GM21825 (cell line): ENCODE data around the gene EMSY.

Experiments
- ATAC-seq: cut with Tn5 transposase; IDR thresholded peaks from one replicate; pipeline ENCODE4 v1.9.1; 2021; ENCODE audit warnings: mild to moderate bottlenecking, moderate library complexity; ENCODE audit not compliant: unreplicated experiment

The EMSY gene

DNA sequence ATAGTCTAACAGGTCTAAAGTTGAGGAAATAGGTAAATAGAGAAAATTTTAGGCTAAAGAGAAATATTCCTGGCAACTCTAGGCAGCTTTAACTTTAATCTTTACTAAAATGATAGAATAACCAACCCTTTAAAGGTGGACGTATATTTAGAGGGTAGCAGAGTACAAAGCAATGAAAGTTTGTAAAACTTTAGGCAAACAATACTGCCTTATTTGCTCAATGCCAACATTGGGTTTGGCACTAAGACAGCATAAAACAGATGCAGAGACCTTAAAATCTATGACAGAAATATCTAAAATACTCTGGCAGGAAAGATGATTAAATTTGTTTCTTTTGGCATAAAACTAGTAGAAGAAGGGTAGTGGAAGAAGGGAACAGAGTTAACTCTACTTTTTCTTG, 70.7 kb downstream of the EMSY start:
- no peak for ATAC-seq

DNA sequence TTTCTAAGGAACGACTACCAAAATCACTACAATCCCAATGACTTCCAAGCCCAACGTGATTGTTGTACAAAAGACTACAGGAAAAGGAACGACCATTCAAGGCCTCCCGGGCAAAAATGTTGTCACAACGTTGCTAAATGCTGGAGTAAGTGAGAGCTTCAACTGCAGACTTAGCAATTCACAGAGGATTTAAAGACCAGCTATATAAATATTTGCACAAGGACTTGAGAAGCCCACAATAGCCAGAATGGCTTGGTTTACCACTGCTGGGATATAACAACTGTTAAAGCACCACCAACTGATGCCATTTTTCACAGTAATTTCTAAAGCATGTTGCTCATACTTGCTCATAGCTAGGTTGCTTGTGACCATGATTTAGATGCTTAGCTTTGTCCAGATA, 78.3 kb downstream of the EMSY start:
- no peak for ATAC-seq

DNA sequence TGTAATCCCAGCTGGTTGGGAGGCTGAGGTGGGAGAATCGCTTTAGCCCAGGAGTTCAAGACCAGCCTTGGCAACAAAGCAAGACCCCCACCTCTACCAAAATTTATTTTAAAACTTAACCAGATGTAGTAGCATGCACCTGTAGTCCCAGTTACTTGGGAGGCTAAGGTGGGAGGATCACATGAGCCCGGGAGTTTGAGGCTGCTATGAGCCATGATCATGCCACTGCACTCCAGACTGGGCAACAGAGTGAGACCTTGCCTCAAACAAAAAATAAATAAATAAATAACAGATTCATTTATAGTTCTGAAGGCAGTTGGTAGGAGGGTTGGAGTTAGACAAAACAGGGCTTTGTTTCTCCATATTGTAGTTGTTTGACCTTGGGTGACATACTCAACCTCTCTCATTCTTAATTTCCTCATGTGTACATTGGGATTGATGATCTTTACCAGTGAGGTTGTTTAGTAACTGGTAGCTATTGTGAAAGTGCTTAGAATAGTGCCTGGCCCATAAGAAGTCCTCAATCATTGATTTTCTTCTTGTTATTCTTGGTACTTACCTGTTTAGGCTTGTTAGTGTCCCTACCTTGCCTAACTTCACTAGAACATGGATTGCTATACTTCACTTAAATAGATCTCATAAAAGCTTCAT, 79.1 kb downstream of the EMSY start:
- no peak for ATAC-seq

DNA sequence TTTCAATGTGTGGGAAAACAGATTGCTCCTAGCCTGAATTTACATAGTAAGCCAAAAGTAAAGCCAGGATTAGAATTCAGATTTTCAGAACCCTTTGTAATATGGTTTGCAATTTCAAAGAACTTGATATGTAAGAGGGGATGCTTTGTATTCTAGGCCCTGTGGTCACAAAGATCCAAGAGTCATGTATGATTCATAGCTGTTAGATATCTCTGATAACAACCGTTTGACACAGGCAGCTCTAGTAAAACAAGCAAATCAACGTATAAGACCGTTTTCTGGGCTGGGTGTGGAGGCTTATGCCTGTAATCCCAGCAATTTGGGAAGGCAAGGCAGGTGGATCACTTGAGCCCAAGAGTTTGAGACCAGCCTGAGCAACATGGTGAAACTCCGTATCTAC, 79.6 kb downstream of the EMSY start:
- no peak for ATAC-seq

DNA sequence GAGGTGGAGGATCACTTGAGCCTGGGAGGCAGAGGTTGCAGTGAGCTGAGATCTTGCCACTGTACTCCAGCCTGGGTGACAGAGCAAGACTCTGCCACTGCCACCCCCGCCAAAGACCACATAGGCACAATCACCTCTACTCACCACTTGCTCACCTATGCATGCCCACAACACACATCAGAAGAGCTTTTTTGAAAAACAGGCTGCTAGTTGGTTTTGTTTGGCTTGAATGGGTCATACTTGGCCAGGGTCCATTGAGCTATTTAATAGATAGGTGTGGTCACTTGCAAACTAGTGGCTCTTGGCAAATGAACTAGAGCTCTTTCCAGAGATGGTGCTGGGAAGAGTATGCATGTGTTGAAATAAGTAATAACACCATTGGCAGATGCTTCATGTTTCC, 80.1 kb downstream of the EMSY start:
- no peak for ATAC-seq

DNA sequence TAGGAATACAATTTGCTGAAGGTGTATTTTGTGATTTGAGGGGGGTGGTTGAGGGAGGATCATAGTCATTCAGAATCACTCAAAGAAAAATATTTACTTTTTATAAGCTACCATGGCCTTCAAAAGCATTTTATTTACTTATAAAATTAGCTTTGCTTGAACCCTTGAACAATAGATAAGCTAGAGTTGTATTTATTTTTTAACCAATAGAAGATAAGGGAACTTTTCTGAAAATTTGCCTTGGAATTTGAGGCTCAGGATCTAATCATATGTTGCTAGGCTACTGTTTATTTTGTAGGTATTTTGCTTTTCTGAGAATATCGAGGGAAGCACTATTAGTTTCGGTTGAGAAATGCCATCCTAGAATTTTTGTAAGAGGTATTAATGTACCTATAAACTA, 82.1 kb downstream of the EMSY start:
- no peak for ATAC-seq

DNA sequence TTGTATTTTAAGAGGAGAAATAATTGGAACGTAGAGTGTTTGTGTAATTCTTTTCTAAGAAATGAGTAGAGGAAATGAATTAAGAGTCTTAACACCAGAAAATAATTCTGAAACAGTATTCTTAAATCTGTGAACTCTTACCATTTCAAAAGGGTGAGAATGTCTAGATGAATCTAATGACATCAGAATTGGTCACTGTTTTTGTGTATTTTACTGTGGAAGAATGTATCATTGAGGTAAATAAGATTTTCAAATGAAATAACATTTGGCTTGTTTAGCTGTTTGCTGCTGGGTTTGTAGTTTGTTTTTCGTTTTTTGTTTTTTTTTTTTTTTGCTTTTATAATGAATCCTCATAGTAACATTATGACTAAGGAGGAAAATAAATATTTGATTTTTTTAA, 97.6 kb downstream of the EMSY start:
- no peak for ATAC-seq

DNA sequence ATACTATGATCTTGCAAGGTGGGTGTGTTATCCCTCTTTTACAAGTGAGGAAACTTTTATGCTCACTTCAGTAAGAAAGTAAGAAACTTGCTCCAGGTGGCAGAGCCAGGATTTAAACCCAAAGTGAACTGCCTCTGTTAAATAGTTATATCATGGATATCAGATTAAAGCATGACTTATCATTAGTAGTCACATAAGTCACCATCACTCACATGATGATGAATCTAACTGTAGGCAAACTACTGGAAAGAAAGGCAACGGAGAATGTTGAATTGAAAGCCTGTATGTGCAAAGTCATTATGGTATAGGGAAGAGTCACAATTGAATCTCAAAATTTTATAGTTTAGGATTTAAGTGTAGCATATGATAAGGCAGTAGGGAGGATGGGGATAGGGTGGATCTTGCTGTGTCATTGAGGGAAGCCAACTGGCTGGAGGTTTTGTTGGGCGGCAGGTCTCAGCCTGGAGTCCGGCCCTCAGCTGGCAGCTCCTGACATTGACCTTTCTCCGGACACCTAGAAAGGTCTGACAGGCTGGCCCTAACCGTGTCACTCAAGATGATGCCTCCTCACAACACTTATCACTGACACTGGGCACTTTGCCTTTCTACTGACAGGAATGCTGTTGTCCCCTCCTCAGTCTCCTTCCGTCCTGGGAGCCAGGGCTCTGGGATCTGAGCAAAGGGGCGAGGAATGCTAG, 98.3 kb downstream of the EMSY start:
- no peak for ATAC-seq

DNA sequence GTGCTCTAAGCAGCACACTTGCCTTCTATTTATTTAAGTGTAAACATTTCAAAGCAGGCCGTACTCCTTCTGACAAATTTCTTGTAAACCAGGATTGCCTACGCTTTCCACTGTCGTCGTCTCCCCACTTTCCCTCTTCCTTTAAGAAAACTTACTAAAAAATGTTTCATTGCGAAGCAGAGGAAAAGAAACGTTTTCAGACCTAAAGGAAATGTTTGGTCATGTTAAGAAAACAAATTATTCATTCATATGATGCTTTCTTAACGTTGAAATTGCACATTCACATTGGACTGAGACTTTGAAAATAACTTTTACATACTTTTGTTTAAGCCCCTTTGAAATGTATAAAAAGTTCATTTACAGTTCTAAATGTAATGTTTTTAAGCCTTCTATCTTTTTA, 106.0 kb downstream of the EMSY start:
- no peak for ATAC-seq

DNA sequence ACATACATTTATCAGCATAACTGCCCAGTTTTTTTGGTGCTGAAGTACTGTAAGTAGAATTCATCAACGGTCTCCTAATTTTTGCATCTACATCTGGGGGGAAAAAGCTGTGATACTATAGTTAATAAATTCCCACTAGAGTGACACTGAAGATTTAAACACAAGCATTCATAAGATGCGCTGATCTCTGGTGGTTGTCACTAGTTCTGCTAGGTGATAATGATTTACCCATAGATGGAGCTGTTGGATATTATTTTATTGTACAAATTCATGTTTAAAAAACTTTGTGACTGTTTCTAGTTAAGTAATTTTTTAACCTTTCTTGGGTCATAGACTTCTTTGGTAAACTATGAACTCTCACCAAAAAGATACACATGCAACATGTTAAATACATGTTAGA, 106.6 kb downstream of the EMSY start:
- ATAC-seq, result no peak

DNA sequence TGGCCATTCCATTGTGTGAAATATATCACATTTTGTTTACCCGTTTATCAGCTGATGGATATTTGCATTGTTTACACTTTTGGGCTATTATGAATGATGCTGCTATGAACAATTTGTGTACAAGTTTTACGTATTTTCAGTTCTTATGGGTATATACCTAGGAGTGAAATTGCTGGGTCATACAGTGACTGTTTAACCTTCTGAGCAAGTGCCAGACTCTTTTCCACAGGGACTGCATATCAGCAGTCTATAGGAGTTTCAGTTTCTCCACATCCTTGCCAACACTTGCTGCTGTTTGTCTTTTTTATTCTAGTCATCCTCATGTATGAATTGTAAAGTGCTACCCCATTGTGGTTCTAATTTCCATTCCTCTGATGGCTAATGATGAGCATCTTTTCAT, 108.2 kb downstream of the EMSY start:
- ATAC-seq, result no peak

DNA sequence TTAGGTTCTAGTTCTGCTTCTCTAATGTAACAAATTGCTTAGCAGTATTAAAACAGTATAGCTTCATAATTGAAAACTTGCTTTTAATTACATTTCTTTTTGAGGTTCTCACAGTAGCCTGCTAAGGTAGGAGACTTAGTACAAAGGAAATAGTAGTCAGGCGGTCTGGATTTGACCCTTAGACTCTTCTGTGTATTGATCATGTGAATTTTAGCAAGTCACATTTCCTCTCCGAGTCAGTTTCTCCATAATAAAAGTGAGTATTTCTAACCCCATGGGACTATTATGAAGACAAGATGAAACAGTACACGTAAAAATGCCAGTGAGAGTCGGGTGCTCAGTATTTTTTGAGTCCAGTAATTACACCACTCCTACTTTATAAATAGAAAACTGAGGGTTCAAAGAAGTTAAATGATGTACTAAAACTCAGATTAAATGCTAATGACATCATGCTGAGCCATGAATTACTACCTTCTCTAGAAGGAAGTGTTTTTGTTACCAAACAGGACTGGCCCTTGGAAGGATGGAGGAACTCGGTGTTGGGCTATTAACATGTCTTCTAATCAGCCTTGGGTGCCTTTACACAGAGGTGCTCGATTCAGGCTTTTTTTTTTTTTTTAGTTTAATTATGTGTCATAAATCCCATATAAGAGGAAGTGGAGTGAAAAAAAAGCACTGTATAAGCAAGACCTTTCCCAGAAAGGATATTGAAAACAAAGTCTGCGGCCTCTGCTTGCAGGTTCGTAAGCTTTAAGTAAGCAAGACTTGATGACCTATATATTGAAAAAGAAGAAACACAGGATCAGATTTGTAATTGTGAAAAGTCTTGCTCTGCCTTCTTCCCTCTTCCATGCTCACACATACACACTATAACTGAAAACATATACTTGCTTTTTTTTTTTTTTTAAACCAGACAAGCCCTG, 109.0 kb downstream of the EMSY start:
- no peak for ATAC-seq

DNA sequence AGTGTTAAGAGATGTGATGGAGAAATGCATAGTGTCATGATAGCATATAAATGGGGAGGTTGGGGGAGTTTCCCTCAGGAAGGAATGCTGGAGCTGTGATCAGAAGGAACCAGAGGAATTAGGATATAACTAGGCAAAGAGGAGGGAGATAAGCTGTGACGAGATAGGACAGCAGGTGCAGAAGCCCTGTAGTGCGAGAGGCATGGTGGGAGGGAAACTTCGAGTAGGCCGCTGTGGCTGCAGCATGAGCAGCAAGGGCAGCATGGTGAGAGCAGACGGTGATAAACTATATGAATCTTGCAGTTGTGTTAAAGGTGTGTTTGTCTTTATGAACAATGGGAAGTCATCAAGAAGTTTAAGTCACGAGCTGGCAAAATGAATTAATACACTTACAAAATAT, 109.9 kb downstream of the EMSY start:
- no peak for ATAC-seq

DNA sequence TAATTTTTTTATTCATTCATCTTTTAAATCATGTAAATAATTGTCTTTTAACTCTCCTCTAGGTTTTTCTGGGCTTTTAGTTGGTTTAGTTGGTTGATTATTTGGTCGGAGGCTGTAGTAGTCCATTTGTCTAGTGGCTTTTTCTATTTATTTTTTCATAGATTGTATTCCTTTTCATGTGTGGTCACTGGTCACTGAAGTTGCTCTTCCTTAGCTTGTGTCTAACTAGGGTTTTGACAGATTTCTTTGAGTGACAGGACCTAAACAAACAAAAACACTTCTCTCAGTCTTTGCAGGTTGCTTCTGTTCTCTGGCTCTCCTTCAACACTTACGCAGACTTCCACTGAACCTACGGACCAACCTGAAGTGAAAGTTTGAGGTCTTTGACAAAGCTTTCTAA, 112.6 kb downstream of the EMSY start:
- ATAC-seq, result no peak

DNA sequence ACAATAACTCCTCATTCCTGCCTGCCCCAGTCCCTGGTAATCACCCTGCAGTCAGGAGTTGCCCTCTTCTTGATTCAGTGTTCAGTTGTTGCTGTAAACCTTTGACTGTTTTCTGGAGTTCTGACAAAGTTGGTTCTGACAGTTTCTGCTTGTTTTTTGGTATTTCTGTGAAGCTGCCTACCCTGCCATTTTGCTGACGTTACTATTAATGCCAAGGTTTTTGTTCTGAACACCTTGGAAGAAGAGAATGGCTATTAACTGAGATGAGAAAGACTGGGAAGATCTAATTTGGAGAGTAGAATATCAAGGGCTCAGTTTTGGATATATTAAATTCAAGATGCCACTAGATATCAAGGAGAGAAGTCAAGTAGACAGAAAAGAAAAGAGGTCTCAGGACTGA, 113.7 kb downstream of the EMSY start:
- ATAC-seq, result no peak

DNA sequence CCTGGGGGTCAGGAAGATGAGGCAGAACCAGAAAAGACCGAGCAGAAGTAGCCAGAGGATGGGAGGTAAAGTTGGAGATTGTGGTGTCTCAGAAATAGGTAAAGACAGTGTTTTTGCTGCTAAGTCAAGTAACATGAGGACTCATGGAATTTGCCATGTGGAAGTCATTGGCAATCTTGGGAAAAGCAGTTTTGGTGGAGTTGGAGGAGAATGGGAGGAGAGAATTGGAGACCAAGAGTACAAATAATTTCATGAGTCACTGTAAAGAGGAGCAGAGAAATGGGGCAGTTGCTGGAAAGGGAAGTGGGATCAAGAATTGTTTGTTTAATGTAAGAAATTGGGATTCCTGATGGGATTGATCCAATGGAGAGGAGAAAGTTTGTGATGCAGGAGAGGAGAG, 114.1 kb downstream of the EMSY start:
- ATAC-seq, result no peak

DNA sequence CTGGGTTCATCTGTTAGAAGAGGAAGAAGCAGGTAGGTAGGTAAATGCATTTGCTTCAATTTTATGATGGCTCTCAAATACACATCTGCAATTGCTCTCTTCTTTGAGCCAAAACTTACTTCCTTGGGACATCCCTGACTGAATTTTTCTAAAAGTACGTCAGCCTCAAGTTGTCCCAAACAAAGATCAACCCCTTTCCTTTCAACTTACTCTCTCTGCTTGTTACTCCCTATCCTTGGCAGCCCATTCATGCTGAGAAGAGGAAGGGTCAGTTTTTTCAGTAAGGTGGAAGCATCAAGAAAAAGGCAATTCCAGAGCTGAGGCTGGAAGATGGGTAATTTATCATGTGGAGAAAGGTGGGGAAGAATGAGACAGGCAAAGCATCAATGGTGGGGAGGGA, 114.5 kb downstream of the EMSY start:
- no peak for ATAC-seq

DNA sequence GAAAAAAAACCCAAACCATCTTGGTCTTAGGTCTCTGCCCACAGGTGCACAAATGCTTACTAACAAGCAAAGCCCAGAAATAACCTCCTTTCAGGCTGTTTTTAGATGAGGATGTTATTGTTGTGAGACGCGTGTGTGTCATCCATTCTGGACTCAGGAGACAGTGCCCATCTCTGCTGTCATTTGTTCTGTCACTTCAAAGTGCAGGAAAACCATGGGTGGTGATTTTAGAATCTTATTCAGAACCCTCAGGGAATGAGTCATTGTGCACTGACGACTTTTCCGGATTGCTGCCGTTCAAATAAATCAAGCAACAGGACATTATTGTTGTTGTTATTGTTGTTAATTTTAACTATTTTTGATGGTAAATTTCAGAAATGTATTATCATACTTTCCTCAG, 115.4 kb downstream of the EMSY start:
- ATAC-seq, result no peak

DNA sequence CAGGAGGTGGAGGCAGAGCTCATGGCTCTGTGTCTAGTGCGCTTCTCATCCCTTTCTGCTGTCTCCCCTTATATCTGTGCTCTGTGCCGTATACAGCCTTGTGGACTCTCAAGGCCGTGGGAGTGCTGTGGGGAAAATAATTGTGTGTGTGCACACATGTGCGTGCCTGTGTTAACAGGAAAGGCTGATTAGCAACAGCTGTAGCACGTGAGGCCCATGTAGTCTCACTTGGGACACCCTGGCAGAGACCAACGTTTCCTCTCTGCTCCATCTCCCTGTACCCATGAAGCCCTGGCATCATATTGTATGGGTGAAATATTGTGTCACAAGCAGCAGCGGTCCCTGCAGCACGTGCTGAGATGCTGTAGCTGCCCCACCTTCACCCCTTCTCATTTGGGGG, 116.4 kb downstream of the EMSY start:
- no peak for ATAC-seq

DNA sequence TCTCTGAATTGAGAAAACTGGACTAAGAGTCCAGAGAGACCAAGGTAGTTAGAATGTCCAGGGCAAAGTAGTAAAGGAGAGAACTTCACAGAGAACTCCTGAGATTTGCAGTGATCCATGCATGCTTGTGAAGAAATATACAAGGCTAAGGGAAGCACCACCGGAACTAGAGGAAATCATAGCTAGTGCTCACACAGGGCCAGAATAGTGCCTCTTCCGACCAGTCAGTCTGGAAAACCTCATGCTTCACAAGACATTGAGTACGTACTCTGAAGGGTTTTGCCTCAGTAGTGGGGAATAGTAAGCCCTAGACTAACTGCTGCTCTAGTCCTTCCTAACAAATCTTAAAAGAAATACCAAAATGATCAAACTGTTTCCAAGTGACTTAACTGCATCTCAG, 117.7 kb downstream of the EMSY start:
- no peak for ATAC-seq

DNA sequence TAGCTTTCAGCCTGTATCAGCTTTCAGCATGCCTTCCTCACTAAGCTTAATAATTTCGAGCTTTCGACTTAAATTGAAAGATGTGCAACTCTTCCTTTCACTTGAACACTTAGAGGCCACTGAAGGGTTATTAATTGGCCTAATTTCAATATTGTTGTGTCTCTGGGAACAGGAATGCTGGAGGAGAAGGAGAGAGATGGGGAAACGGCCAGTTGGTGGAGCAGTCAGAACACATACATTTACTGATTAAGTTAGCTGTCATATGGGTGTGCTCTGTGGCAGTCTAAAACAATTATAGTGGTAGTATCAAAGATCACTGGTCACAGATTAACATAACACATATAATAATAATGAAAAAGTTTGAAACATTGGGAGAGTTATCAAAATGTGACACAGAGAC, 119.5 kb downstream of the EMSY start:
- ATAC-seq, result no peak

DNA sequence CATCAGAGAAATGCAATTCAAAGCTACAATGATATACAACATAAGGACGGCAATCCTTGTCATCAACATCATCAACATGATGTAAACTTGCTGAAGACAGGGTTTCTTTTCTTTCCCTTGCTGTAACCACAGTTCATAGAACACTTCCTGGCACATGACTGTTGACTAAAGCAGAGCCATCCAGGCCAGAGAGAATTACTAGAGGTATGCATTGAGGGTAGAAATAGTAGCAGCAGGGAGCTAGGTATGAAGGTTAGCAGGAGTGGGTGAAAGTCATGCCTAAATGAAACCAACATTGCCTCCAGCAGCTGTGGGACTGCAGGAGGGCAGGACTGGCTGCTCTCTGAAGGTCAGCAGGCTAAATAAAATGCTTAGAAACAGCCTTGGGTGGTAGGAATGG, 122.0 kb downstream of the EMSY start:
- no peak for ATAC-seq
